K562 (cell line): ENCODE data around the gene AAR2. TPM values are rescaled to one million over a fixed set of nuclear protein-coding genes. Genes with fewer than 3 reads are reported as not detected.
A peak's percentile ranks its signal among the peaks of the same experiment; 100 is the strongest.

Experiments used
- C11orf30 ChIP-seq: fragments of 450-650 bp; IDR thresholded peaks from 2 replicates; pipeline ENCODE4 v1.6.1; 2016; ENCODE audit warnings: low read depth, mild to moderate bottlenecking
- CXXC5 ChIP-seq: fragments of 250-450 bp; sonication (Bioruptor Pico); IDR thresholded peaks from 2 replicates; pipeline ENCODE4 v1.8.0; 2022; ENCODE audit warnings: inconsistent platforms, mild to moderate bottlenecking, moderate library complexity
- EP400 ChIP-seq: fragments of 450-650 bp; IDR thresholded peaks from 2 replicates; pipeline ENCODE4 v1.6.1; 2017; ENCODE audit warnings: antibody characterized with exemption, mild to moderate bottlenecking, moderate library complexity
- FOS ChIP-seq: IDR thresholded peaks from 3 replicates; pipeline ENCODE4 v1.6.1; 2011; ENCODE audit not compliant: insufficient read length; ENCODE audit errors: extremely low read depth
- FOXA3 ChIP-seq, 2 experiments: fragments of 450-650 bp in 1 of 2; sonication (generic) in 1 of 2; formaldehyde crosslinking; IDR thresholded peaks in 1 of 2; conservative IDR thresholded peaks in 1 of 2; 2 replicates each; pipeline versions ENCODE4 v1.4.0 to v1.8.0; 2020 to 2022; ENCODE audit warnings: mild to moderate bottlenecking in 2 of 2, missing genetic modification reagents in 1 of 2
- GABPA ChIP-seq: fragments of 200-800 bp; sonication (Bioruptor generic); conservative IDR thresholded peaks from 2 replicates; pipeline ENCODE4 v1.6.1; 2016; ENCODE audit warnings: low read depth, missing genetic modification characterization, missing compliant biosample characterization
- GABPB2 ChIP-seq: fragments of 250-450 bp; sonication (Bioruptor Pico); conservative IDR thresholded peaks from 2 replicates; pipeline ENCODE4 v1.5.1; 2021; ENCODE audit warnings: mild to moderate bottlenecking
- GATA2 ChIP-seq: sonication (generic); formaldehyde crosslinking; IDR thresholded peaks from 2 replicates; pipeline ENCODE4 v1.4.0; 2020; ENCODE audit warnings: mild to moderate bottlenecking, missing genetic modification reagents
- JUND ChIP-seq, 2 experiments: IDR thresholded peaks; 2 replicates in 1 of 2; 3 replicates in 1 of 2; pipeline ENCODE4 v1.6.1; 2011; ENCODE audit warnings: borderline replicate concordance in 2 of 2, low read depth in 2 of 2, low read length in 2 of 2, improper control_type of control experiment in 1 of 2, missing biosample characterization in 1 of 2, missing genetic modification characterization in 1 of 2, missing genetic modification reagents in 1 of 2
- KDM2B ChIP-seq: fragments of 250-450 bp; sonication (Bioruptor Pico); IDR thresholded peaks from 2 replicates; pipeline ENCODE4 v1.8.0; 2021; ENCODE audit warnings: mild to moderate bottlenecking, moderate library complexity
- KLF1 ChIP-seq: fragments of 450-650 bp; IDR thresholded peaks from 2 replicates; pipeline ENCODE4 v1.6.1; 2016; ENCODE audit warnings: missing genetic modification characterization, missing compliant biosample characterization
- MTA1 ChIP-seq: fragments of 450-650 bp; IDR thresholded peaks from 2 replicates; pipeline ENCODE4 v1.6.1; 2017; ENCODE audit warnings: borderline replicate concordance
- RBFOX2 ChIP-seq: fragments of 200-400 bp; formaldehyde crosslinking; IDR thresholded peaks from 2 replicates; pipeline ENCODE4 v1.6.1; 2017; ENCODE audit warnings: low read depth, mild to moderate bottlenecking, low read length, moderate library complexity
- SIN3B ChIP-seq: fragments of 450-650 bp; IDR thresholded peaks from 2 replicates; pipeline ENCODE4 v1.6.1; 2017; ENCODE audit warnings: low read depth, mild to moderate bottlenecking, moderate library complexity
- SMAD4 ChIP-seq: fragments of 250-450 bp; sonication (Bioruptor Pico); conservative IDR thresholded peaks from 2 replicates; pipeline ENCODE4 v1.8.0; 2021; ENCODE audit warnings: inconsistent platforms, mild to moderate bottlenecking, moderate library complexity
- TAF1 ChIP-seq: IDR thresholded peaks from 2 replicates; pipeline ENCODE4 v1.6.1; 2011; ENCODE audit warnings: mild to moderate bottlenecking, low read length, moderate library complexity; ENCODE audit not compliant: insufficient read depth, control insufficient read depth, severe bottlenecking; ENCODE audit errors: extremely low read depth
- ZFPM2 ChIP-seq: fragments of 250-450 bp; sonication (Bioruptor Pico); IDR thresholded peaks from 2 replicates; pipeline ENCODE4 v1.5.1; 2022; ENCODE audit warnings: mild to moderate bottlenecking
- ZKSCAN1 ChIP-seq: fragments of 150-350 bp; IDR thresholded peaks from 2 replicates; pipeline ENCODE4 v1.6.1; 2016; ENCODE audit warnings: low read depth, low read length
- ZNF668 ChIP-seq: fragments of 250-450 bp; sonication (Bioruptor Pico); IDR thresholded peaks from 2 replicates; pipeline ENCODE4 v1.8.0; 2022; ENCODE audit warnings: mild to moderate bottlenecking, inconsistent platforms
- polyA plus RNA-seq, 8 experiments: library from polyadenylated mRNA; depleted of rRNA in 4 of 8; stranded (reverse) in 5 of 8; unstranded in 3 of 8; fragments of >200 nt; fragmentation: Nextera tagmentation in 2 of 8; fragmentation: Illumina TruSeq in 1 of 8; extraction: Ambion mirVana in 2 of 8; extraction: Trizol in 1 of 8; gene quantifications; 2 replicates each; pipeline versions ENCODE4 v1.2.1 to v1.2.3, GENCODE V29; 2011 to 2014; ENCODE audit warnings: inconsistent platforms in 1 of 8, missing spikeins in 1 of 8
- total RNA-seq, 7 experiments: library from RNA; depleted of rRNA in 6 of 7; stranded (reverse); fragments of >200 nt in 6 of 7; fragmentation: Illumina TruSeq in 2 of 7; extraction: Trizol in 2 of 7; gene quantifications; 2 replicates each; pipeline versions ENCODE4 v1.2.1 to v1.2.3, GENCODE V29; 2011 to 2021; ENCODE audit warnings: low replicate concordance in 1 of 7
- TF ChIP-seq, protein P1 (sequence below), 2 experiments: IDR thresholded peaks; 2 replicates each; pipeline ENCODE4 v1.6.1; 2011; ENCODE audit warnings: borderline replicate concordance in 1 of 2, control low read depth in 1 of 2, low read depth in 1 of 2, low read length in 1 of 2, mild to moderate bottlenecking in 1 of 2, mixed read lengths in 1 of 2, moderate library complexity in 1 of 2; ENCODE audit not compliant: insufficient read depth in 1 of 2, insufficient read length in 1 of 2, poor library complexity in 1 of 2, severe bottlenecking in 1 of 2; ENCODE audit errors: extremely low read depth in 1 of 2
- TF ChIP-seq, protein P2 (sequence below): fragments of 250-450 bp; sonication (Bioruptor Pico); IDR thresholded peaks from 2 replicates; pipeline ENCODE4 v1.6.1; 2021; ENCODE audit warnings: mild to moderate bottlenecking
- TF ChIP-seq, protein P3 (sequence below): fragments of 200-400 bp; formaldehyde crosslinking; IDR thresholded peaks from 2 replicates; pipeline ENCODE4 v1.6.1; 2017; ENCODE audit warnings: mild to moderate bottlenecking, low read depth, low read length, moderate library complexity

The AAR2 gene
- total and polyA plus RNA-seq, 9 of the 15 experiments (the other 6 are each of a cell fraction or from before 2014, with no cell fraction given), result 6.5 to 36.2 (median 24.7) TPM

DNA sequence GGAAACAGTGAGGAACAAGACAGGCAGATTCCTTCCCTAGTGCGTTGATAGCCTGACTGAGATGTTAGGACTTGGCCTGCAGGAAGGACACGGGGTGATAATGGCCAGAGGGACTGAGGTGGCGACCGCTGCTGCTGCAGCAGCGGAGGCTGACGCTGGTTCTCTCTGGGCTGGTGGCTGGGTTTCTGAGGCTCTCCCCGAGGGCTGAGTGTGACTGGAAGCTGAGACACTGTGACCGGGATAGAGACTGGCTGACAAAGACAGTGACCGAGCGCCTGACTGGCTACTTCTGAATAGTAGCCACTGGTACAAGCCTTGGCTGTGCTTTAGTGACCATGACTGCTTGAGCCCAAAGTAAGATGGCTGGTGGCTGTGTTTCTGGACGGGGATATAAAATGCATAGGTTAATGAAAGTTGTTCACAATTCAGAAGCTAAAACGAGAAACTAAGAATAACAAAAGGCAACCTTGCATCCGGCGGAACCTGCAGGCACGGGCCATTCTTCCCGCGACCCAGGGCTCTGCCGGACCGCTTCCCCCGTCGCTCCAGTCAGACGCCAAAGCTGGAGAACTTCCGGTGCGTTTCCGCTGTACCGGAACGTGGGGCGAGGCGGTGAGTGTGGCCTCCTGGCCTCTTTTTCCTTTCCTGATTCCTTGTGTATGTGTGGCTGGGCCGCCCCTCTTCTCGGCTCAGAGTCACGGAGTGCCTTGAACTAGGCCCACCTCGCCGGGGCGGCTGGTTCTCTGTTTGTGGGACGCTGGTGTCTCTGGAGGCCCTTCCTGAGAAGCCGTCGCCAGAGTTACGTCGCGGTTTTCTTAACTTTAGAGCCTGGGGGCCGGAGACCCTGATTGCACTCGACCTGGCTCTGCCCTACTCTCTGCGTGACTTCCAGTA, at the start of gene AAR2 (continued):
- TF ChIP-seq EP400, result peak; percentile 89
- TF ChIP-seq, protein P1, sequence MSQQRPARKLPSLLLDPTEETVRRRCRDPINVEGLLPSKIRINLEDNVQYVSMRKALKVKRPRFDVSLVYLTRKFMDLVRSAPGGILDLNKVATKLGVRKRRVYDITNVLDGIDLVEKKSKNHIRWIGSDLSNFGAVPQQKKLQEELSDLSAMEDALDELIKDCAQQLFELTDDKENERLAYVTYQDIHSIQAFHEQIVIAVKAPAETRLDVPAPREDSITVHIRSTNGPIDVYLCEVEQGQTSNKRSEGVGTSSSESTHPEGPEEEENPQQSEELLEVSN (IDR thresholded peaks at IDR 0.05; ENCODE audit: borderline replicate concordance in 1 of 2, extremely low read depth in 1 of 2, insufficient read depth in 1 of 2, insufficient read length in 1 of 2, low read depth in 1 of 2, low read length in 1 of 2, poor library complexity in 1 of 2, severe bottlenecking in 1 of 2), result peak in 1 of 2 experiments; percentile 63
- TF ChIP-seq ZNF668 (CRISPR knock-in tag), result no peak
- TF ChIP-seq GATA2 (CRISPR knock-in tag), result no peak
- TF ChIP-seq CXXC5 (CRISPR knock-in tag), result peak; percentile 94
- TF ChIP-seq MTA1, result peak; percentile 60; the same call in 1 of the 2 replicates
- TF ChIP-seq RBFOX2, result peak; percentile 90
- TF ChIP-seq FOS, result no peak
- TF ChIP-seq, protein P2, sequence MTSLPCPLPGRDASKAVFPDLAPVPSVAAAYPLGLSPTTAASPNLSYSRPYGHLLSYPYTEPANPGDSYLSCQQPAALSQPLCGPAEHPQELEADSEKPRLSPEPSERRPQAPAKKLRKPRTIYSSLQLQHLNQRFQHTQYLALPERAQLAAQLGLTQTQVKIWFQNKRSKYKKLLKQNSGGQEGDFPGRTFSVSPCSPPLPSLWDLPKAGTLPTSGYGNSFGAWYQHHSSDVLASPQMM (CRISPR knock-in tag), result no peak
- TF ChIP-seq ZFPM2, result no peak
- peak; percentile 99 for TF ChIP-seq GABPA
- TF ChIP-seq GABPB2, result no peak
- peak; percentile 64 for TF ChIP-seq SMAD4 (CRISPR knock-in tag)
- no peak for TF ChIP-seq FOXA3 (CRISPR knock-in tag; conservative IDR thresholded peaks at IDR 0.05 in 1 of 2, IDR thresholded peaks at IDR 0.05 in 1 of 2)
- TF ChIP-seq KLF1 (tag), result peak; percentile 28; the same call in 1 of the 2 replicates
- TF ChIP-seq SIN3B, result peak; percentile 93
- peak; percentile 97 for TF ChIP-seq C11orf30
- no peak for TF ChIP-seq KDM2B (CRISPR knock-in tag)
- TF ChIP-seq ZKSCAN1, result 0 out of 2 replicates have a peak, but pooled peaks have one; percentile 64
- TF ChIP-seq, protein P3, sequence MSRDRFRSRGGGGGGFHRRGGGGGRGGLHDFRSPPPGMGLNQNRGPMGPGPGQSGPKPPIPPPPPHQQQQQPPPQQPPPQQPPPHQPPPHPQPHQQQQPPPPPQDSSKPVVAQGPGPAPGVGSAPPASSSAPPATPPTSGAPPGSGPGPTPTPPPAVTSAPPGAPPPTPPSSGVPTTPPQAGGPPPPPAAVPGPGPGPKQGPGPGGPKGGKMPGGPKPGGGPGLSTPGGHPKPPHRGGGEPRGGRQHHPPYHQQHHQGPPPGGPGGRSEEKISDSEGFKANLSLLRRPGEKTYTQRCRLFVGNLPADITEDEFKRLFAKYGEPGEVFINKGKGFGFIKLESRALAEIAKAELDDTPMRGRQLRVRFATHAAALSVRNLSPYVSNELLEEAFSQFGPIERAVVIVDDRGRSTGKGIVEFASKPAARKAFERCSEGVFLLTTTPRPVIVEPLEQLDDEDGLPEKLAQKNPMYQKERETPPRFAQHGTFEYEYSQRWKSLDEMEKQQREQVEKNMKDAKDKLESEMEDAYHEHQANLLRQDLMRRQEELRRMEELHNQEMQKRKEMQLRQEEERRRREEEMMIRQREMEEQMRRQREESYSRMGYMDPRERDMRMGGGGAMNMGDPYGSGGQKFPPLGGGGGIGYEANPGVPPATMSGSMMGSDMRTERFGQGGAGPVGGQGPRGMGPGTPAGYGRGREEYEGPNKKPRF, result no peak
- peak; percentile 62; the same call in 1 of the 2 replicates for TF ChIP-seq JUND (IDR thresholded peaks at IDR 0.05; ENCODE audit: borderline replicate concordance, low read depth, low read length)
- peak; percentile 60; the same call in 1 of the 3 replicates for TF ChIP-seq JUND (tag; IDR thresholded peaks at IDR 0.05; ENCODE audit: borderline replicate concordance, low read depth, low read length)
- TF ChIP-seq TAF1, result peak; percentile 93
